Activated CD8-positive, alpha-beta memory T cell treated with anti-CD3 and anti-CD28 coated beads, Interleukin-2, amount 50 U/mL, for 4 hours (primary cell): Measurements from ENCODE around the gene LRCH4.

ENCODE experiments used
- DNase-seq: peaks from one replicate; pipeline ENCODE4 v3.0.0-alpha.2; 2020

Gene LRCH4

DNA sequence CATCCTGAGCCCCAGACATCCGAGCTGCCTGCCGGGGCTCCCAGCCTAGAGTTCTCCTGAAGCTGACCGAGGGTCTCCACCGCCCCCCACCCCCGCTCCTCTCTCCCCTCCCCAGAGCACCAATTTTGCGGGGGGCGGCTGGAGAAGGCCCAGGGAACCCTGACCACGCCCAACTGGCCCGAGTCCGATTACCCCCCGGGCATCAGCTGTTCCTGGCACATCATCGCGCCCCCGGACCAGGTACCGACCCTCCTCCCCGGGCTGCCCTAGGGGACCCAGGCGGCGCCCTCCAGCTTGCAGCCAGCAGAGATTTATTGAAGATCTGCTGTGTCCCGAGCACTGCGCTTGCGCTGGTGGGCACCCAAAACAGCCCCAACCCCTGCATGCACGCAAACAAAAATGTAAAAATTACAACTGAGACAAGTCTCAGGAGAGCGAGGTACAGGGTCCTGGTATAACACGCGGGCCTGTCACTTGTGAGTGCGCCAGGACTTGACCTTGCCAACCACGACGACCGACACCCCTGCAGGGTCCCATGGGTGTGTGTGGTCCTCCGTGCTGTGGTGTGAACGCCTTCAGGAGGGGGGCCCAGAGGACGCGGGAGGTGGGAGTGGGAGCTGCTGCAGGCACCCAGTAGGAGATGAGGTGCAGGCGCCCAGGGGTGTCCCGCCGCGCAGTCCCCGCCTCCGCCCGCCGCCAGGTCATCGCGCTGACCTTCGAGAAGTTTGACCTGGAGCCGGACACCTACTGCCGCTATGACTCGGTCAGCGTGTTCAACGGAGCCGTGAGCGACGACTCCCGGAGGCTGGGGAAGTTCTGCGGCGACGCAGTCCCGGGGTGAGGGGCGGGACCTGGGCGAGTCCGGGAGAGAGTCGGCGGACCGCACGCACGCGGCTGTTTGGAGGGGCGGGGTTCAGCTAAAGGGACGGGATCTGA lies 19.3 kb upstream of the LRCH4 start:
- DNase-seq = no peak

- peak; percentile 74 for DNase-seq
Measured at GRCh38 chr7:100604028-100604975, 18.4 kb upstream of the LRCH4 start.

DNA sequence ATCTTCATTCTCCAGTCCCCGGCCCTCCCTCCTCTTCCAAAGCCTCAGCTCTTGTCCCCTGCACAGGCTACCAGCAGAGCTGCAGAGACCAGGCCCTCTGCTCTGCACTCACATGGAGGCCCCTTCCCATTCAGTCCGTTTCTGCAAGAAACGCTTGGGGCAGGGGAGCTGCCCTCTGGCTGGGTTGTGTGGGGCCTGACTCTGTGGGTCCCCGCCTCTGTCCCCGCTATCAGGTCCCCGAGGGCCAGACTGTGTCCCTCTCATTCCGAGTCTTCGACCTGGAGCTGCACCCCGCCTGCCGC lies 17.7 kb upstream of the LRCH4 start:
- no peak for DNase-seq

GRCh38 chr7:100602889-100603725 lies 17.2 kb upstream of the LRCH4 start:
- DNase-seq = no peak

DNA sequence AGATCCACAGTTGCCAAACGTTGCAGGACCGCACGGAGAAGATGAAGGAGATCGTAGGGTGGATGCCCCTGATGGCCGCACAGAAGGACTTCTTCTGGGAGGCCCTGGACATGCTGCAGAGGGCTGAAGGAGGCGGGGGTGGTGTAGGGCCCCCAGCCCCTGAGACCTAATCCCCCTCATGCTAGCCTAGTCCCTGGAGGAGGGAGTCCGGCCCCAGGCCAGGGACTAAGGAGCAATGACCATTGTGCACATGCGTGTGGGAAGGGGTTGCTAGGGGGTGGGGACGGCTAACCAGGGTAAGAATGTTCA lies 14.8 kb upstream of the LRCH4 start:
- DNase-seq = no peak

DNA sequence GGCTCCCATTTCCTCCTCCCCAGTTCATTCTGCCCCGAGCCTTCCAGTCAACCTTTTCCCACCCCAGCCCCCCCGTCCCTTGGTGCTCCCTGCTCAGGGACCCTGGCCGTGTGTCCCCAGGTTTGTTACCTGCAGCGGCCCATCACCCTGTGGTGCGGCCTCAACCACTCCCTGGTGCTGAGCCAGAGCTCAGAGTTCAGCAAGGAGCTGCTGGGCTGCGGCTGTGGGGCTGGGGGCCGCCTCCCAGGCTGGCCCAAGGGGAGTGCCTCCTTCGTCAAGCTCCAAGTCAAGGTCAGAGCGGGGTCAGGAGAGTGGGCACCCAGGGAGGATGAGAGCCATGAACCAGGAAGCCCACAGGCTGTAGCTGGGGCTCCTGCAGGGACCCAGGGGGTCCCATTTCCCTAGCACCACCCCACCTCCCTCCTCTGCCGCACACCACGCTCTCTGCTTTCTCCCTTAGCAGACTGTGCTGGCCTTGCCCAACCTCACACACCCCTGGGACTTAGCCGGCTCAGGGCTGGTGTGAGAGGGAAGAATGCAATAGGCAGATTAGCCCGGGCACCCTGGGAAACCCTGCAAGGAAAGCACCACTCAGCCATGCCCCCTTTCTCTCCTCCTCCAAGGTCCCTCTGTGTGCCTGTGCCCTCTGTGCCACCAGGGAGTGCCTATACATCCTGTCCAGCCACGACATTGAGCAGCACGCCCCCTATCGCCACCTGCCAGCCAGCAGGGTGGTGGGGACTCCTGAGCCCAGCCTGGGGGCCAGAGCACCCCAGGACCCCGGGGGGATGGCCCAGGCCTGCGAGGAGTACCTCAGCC lies 14.2 kb upstream of the LRCH4 start:
- no peak for DNase-seq

- DNase-seq = no peak
Measured at GRCh38 chr7:100598425-100598824, 12.5 kb upstream of the LRCH4 start.

- no peak for DNase-seq
Measured at GRCh38 chr7:100595188-100595587, 9.3 kb upstream of the LRCH4 start.

- no peak for DNase-seq
Measured at GRCh38 chr7:100591596-100591995, 5.7 kb upstream of the LRCH4 start.

- no peak for DNase-seq
Measured at GRCh38 chr7:100590077-100590737, 4.3 kb upstream of the LRCH4 start.

DNA sequence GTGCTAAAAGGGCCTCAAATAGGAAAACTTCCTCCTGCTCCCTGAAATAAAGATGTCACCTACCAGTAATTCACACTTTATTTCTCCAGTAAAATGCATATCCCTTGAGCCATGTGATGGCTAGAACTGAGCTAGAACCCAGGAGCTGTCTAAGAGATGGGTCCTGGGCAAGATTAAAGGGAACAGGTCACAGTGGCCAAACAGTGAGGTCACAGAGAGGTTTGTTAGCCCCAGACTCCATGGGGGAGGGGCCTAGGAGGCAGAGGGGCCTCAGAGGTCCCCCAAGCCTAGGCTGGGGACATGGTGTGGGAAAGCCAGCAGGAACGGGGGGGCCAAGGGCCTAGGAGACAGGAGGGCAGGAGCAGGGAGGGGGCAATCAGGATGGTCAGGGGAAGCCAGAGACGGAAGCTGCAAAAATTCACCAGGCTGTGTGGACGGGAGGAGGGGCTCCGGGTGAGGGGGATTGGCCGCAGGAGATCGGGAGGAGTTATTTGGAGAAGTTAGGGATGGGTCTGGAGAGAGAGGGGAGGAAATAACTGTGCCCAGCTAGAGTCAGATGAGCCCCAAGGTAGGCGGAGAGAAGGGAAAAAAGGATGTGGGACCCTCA lies 3.5 kb upstream of the LRCH4 start:
- DNase-seq = no peak

DNA sequence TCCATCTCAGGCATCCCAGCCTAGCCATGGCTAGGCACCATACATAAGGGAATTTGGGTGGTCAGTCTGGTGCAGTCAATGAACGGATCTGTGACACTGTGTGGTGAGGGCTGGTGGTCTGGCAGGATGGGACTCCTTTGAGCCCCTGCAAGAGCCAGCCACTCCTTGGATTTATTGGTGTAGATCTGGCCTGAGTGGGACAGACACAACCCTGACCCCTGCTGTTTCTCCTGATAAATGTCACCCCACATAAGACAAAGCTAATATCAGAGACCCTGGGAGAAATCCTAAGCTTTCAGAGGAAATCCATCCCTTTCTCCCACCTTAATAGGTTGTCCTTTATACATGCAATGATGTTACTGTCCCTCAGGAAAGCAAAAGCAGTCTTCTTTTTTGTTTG lies 2.5 kb upstream of the LRCH4 start:
- no peak for DNase-seq

GRCh38 chr7:100586266-100587025 lies 517 bp upstream of the LRCH4 start, which contains the start of gene FBXO24:
TSS of gene FBXO24 (plus strand) at chr7:100586328. CDS start at chr7:100586626, 298 bp downstream.
- DNase-seq = peak; percentile 98

DNA sequence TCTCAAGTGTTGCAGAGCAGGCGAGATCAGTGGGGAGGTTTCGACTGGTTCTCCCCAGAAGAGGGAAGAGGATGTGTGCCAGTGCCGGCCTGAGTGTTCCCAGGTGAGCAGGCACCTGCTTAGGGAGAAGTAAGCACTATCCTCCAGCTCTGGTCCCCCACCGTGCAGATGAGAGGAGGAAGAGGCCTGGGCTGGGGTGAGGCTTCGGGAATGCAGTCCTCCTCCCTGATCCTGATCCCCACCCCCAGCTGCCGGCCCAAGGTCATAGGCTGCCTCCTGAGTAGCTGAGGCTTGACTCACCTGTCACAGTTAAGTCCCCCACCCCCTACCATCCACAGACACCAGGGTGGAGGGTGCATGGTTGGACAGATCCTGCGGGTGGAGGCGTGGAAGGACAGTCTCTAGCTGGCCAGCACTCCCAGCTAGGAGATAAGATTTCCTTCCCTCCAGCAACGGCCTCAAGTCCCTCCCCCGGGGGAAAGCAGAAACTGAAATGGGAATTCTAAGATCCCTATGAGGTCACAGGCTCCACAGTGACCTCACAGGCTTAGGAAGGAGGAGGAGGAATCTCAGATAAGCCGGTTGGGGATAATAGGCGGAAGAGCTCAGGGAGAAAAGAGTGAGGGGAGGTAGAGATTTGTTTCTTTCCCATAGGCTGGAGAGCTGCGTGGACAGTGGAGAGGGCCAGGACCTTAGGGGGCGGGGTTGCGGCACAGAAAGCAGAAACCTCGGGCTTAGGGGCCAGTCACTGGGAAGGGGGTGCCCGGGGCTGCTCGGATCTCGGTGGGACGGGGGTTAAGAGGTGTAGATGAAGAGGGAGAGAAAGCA lies 1.0 kb downstream of the LRCH4 start:
- no peak for DNase-seq

DNA sequence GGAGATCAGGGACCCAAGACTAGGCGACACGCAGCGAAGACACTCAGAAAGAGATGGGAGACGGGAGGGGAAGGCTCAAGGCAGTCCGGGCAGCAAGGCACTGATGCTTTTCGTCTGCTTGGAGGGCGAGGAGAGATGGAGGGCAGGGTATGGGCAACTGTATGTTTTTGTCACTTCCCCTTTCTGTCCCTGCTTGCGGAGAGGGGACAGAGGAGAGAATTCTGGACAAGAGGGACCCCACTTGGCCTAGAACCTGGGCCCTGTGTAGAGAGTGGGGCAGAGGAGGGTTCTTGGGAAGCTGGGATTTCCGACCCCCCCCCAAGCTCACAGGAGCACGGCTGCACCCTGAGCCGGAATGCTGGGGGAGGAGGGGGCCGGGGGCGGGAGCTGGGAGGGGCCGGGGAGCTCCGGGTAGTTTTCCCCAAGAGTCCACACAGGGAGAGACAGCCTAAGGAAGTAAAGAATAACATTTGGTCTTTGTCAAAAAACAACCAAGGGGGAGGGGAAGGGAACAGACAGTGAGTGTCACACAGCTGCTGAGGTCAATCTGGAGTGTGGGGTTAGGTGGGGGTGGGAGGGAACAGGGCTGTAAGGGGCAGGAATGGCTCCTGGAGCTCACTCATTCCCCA lies 1.8 kb downstream of the LRCH4 start:
- no peak for DNase-seq

- peak; percentile 53 for DNase-seq
Measured at GRCh38 chr7:100583132-100584053, 2.5 kb downstream of the LRCH4 start.

DNA sequence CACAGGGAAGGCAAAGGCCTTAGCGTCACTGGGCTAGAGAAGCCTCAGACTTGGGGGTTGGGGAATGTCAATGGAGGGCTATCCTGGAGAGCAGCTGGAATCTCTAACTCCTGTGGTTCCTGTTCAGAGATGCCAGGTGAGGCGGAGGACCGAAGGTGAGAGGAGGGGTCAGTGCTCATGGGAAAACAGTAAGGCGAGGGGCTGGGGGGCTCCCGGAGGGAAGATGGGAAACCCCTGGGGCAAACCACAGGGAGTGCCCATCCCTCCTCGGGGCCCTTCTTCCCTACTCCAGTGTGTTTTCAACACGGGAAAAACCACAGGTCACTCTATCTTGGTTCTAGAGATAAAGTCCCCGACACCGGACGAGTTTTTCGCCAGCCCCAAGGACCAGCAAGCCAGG lies 3.3 kb downstream of the LRCH4 start:
- no peak for DNase-seq
